ENCODE results near the gene RSU1.

GRCh38 chr10:16724509-16724908 is 92.7 kb downstream of the RSU1 start:
- TF ChIP-seq EP300 (IDR thresholded peaks at IDR 0.05) (no peak), POLR2A (IDR thresholded peaks at IDR 0.05) (no peak)

All from sigmoid colon (tissue), 4 donors.